HG02852 (cell line): Measurements from ENCODE around the gene EFNA4.
"Not testable (repeated sequence)": the region's sequence is repeated elsewhere in the genome, so short reads cannot be mapped to it uniquely, and the experiment has no call there.

Experiments
- ATAC-seq: cut with Tn5 transposase; IDR thresholded peaks from one replicate; pipeline ENCODE4 v1.9.1; 2021; ENCODE audit warnings: mild to moderate bottlenecking, moderate library complexity; ENCODE audit not compliant: unreplicated experiment

The EFNA4 gene

GRCh38 chr1:155116113-155116764 lies 52.7 kb downstream of the EFNA4 start:
- ATAC-seq = no peak

GRCh38 chr1:155117610-155118009 lies 54.1 kb downstream of the EFNA4 start:
- no peak for ATAC-seq

DNA sequence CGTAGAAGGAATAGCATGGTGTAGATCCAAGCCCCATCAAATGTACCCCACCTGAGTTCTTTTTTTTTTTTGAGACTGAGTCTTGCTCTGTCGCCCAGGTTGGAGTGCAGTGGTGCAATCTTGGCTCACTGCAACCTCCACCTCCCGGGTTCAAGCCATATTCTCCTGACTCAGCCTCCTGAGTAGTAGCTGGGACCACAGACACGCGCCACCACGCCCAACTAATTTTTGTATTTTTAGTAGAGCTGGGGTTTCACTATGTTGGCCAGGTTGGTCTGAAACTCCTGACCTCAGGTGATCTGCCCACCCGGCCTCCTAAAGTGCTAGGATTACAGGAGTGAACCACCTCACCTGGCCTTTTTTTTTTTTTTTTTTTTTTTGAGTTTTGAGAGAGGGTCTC lies 54.5 kb downstream of the EFNA4 start:
- not testable (repeated sequence) for ATAC-seq
